B cell (primary cell): ENCODE data around the gene ERN2.

ENCODE experiments used
- EZH2 ChIP-seq: IDR thresholded peaks from 2 replicates; pipeline ENCODE4 v1.6.1; 2012; ENCODE audit warnings: borderline replicate concordance, low read depth, mild to moderate bottlenecking, moderate library complexity, low read length; ENCODE audit not compliant: insufficient read depth, poor library complexity, severe bottlenecking
- TF ChIP-seq, protein P1 (sequence below): fragments of 200-600 bp; IDR thresholded peaks from one replicate; pipeline ENCODE4 v1.8.0; 2022; ENCODE audit warnings: antibody characterized with exemption, mild to moderate bottlenecking

DNA sequence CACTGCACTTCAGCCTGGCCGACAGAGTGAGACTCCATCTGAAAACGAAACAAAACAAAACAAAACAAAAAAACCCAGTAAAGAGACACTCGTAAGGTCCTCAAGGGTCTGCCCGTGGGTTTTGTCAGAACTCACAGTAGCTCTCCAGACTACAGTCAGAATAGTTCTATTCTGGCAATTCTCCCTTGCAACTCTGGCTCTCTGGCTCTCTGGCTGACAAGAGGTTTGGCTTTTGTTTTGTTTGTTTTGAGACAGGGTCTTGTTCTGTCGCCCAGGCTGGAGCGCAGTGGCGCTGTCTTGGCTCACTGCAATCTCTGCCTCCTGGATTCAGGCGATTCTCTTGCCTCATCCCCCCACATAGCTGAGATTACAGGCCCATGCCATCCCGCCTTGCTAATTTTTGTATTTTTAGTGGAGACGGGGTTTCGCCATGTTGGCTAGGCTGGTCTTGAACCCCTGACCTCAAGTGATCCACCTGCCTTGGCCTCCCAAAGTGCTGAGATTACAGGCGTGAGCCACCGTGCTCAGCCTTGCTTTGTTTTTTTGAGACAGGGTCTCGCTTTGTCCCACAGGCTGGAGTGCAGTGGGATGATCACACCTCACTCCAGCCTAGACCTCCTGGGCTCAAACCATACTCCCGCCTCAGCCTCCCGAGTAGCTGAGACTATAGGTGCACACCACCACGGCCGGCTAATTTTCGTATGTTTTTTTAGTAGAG lies 21.3 kb upstream of the ERN2 start:
- TF ChIP-seq, protein P1, sequence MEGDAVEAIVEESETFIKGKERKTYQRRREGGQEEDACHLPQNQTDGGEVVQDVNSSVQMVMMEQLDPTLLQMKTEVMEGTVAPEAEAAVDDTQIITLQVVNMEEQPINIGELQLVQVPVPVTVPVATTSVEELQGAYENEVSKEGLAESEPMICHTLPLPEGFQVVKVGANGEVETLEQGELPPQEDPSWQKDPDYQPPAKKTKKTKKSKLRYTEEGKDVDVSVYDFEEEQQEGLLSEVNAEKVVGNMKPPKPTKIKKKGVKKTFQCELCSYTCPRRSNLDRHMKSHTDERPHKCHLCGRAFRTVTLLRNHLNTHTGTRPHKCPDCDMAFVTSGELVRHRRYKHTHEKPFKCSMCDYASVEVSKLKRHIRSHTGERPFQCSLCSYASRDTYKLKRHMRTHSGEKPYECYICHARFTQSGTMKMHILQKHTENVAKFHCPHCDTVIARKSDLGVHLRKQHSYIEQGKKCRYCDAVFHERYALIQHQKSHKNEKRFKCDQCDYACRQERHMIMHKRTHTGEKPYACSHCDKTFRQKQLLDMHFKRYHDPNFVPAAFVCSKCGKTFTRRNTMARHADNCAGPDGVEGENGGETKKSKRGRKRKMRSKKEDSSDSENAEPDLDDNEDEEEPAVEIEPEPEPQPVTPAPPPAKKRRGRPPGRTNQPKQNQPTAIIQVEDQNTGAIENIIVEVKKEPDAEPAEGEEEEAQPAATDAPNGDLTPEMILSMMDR = no peak
- no peak for TF ChIP-seq EZH2
